NCI-H69 (cell line): ENCODE results near the gene TOR1AIP1.
"Not testable (repeated sequence)": the region's sequence is repeated elsewhere in the genome, so short reads cannot be mapped to it uniquely, and the experiment has no call there.

ENCODE experiments used
- DNase-seq: peaks from one replicate; lab custom pipeline; 2025; lab: John Stamatoyannopoulos, UW

Gene TOR1AIP1

DNA sequence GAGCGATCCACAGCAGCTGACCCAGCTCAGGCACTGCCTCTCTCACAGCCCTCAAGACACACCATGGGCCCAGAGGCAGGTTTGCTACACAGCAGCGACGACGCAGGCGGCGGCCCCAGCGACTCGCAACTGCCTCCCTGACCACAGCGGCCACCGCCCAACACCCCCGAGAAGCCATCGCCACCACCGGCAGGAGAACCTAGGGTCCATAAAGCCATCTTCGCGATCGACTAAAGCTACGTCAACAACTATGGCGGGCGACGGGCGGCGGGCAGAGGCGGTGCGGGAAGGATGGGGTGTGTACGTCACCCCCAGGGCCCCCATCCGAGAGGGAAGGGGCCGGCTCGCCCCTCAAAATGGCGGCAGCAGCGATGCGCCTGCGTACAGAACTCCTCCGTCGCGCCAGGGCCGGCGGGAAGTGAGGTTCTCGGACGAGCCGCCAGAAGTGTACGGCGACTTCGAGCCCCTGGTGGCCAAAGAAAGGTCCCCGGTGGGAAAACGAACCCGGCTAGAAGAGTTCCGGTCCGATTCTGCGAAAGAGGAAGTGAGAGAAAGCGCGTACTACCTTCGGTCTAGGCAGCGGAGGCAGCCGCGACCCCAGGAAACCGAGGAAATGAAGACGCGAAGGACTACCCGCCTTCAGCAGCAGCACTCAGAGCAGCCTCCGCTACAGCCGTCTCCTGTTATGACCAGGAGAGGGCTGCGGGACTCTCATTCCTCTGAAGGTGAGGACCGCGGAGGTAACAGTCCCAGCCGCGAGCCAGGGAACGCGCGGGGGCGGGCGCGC lies at the start of gene TOR1AIP1:
Gene TOR1AIP1, plus strand, starts transcription at position 33 of the 787 bp plus-strand sequence. Its CDS starts 218 bp downstream, at position 251.
- DNase-seq, result peak; percentile 99

- not testable (repeated sequence) for DNase-seq
Observed at GRCh38 chr1:179836686-179837445, 45.2 kb upstream of the TOR1AIP1 start.

GRCh38 chr1:179840107-179840506 lies 42.0 kb upstream of the TOR1AIP1 start:
- DNase-seq, result no peak

- no peak for DNase-seq
Observed at GRCh38 chr1:179848233-179848632, 33.9 kb upstream of the TOR1AIP1 start.

GRCh38 chr1:179853102-179853501 lies 29.0 kb upstream of the TOR1AIP1 start:
- no peak for DNase-seq

DNA sequence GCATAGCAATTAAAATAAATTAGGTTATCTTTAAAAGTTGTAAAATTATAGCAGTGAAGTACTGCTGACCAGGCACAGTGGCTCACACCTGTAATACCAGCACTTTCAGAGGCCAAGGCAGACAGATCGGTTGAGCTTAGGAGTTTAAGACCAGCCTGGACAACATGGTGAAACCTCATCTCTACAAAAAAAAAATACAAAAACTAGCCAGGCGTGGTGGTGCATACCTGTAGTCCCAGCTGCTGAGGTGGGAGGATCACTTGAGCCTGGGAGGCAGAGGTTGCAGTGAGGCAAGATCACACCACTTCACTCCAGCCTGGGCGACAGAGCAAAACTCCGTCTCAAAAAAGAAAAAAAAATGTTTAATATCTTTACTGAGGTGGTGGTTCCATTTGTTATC lies 26.3 kb upstream of the TOR1AIP1 start:
- DNase-seq, result not testable (repeated sequence)

GRCh38 chr1:179856296-179856695 lies 25.8 kb upstream of the TOR1AIP1 start:
- no peak for DNase-seq

DNA sequence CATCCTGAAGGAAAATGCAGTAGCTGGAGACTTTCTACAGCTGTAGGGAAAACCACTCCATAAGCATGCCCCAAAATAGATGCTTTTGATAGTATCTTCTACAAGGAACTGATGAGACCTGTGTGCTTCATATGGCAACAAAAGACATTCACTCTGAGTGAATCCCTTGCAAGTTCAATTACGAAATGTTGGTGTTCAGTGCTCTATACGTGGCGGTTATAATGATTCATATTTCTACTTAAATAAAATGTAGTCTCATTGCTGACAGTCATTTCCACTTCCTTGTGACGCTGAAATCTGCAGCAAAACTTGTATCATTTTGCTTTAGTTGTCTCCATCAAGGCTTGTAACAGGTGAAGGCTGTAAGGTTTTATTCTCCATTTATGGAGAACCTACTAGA lies 25.1 kb upstream of the TOR1AIP1 start:
- no peak for DNase-seq

- no peak for DNase-seq
Observed at GRCh38 chr1:179860652-179861051, 21.4 kb upstream of the TOR1AIP1 start.

- DNase-seq, result no peak
Observed at GRCh38 chr1:179865377-179865776, 16.7 kb upstream of the TOR1AIP1 start.

DNA sequence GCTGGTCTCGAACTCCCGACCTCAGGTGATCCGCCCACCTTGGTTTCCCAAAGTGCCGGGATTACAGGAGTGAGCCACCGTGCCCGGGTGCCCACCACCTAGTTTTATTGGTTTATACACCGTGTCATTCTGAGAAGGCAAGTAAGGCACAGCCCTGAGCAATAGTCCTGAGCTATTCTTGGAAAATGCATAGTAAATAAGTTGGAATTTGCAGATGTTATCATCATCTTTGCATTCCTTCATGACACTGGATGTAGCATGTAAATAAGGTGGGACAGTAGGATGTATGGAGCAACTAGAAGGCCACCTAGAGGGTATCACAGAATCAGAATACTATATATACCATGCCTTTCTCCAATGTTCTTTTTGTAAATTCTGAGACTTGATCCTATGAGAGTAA lies 15.5 kb upstream of the TOR1AIP1 start:
- DNase-seq, result no peak

DNA sequence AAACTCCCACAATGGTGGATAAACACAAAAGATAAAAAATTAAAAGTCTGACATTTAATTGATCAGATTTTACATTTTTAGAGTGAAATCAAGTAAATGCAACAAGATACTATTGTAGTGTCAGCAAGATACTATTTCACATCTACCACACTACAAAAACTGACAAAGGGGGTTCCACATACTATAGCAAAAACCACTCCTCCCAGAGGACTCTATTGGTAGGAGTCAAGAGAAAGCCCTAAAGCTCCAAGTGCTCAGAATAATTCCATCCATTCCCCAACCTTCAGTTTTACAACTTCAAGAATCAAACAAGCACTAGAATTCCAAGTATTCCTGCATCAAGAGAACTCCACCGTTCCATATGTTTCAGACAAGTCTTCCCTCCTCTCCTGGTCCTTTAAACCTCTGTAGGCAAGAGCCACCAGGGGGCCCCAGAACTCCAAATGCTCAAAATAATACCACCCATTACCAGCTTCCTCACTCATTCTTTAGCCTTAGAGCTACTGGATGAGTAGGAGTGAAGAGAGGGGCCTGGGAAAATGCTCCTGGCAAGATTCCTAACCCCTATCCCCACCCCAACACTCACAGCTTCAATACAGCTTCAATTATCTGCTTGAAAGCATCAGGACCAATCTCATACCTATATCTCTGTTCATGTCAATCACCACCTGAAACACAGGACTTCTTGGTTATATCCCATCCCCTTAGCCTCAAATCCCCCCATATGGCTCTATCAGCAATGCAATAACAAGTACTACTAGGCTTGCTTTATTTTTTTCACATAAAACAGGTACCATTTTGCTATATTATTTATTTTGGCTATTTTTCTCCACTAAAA lies 14.4 kb upstream of the TOR1AIP1 start:
- peak; percentile 64 for DNase-seq

DNA sequence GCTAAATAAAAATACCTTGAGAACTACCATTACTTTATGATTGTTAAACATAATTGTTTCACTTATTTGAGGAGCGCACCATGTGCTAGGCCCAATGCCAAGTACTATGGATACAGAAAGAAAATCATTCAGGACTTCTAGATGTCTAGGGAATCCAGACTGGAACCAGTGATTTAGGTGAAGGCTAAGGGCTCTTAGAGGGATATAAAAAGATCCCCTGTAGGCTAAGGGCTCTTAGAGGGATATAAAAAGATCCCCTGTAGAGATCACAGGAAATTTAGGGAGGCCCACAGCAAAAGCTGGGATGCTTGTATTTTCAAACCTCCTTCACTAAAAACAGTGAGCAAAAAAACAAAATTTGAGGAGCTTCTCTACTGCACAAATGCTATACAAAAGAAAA lies 11.2 kb upstream of the TOR1AIP1 start:
- DNase-seq, result peak; percentile 57

GRCh38 chr1:179871940-179872339 lies 10.1 kb upstream of the TOR1AIP1 start:
- no peak for DNase-seq

DNA sequence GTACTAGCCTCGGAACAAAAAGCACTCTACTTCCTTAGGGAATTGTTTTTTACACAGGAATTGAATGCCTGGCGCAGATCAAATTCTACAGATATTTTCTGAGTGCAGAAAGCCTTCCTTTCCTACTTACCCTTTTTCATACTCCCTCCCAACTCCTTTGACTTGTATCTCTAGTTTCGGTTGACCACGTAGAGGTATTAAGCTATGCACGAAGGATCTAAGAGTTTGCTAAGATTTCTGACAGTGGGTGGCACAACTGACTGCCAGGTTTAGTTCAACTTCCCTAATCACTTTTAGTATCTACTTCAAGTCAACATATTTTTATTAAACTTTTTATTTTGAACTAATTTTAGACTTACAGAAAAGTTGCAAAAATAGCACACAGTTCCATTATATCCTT lies 9.5 kb upstream of the TOR1AIP1 start:
- DNase-seq, result no peak

DNA sequence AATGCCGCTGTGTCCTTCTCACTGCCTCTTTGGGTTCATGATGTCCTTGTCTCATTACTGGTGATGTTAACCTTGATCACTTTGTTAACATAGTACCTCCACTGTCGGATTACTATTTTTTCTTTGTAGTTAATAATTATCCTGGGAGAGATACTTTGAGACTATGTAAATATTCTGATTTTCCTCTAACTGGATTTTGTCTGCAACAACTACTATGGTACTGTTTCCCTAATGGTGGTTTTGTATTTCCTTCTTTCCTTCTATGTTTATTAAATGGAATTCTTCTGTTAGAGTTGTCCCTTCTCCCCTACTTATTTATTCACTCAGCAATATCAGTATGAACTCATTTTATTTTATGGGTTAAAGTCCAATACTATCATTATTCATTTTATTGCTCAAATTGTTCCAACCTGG lies 8.6 kb upstream of the TOR1AIP1 start:
- no peak for DNase-seq

GRCh38 chr1:179875596-179876299 lies 6.3 kb upstream of the TOR1AIP1 start:
- no peak for DNase-seq

GRCh38 chr1:179876300-179876715 lies 5.8 kb upstream of the TOR1AIP1 start:
- DNase-seq, result no peak

- DNase-seq, result peak; percentile 94
Observed at GRCh38 chr1:179877586-179878265, 4.4 kb upstream of the TOR1AIP1 start, which contains the start of gene TOR1AIP2. TSS of gene TOR1AIP2 (minus strand) at chr1:179877803. CDS start at chr1:179852665, 25,138 bp downstream.

DNA sequence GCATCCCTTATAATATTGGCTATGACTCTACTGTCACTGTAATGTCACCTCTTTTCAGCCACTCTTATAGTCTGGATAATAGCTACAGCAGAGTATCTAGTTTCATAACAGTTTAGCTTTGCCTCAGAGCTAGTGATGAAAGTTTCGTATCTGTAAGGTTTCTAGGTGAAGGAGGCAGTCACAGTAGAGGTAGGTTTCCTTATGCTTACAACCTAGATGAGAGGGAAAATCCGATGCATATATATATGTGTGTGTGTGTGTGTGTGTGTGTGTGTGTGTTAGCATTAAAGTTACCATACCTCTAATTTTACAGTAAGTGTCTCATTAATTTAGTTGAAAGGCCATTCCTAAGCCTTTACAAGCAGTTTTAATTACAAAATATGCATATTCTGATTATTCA lies 2.3 kb upstream of the TOR1AIP1 start:
- DNase-seq, result no peak
